Activated T-helper 17 cell treated with anti-CD3 and anti-CD28 coated beads, Interleukin-2, amount 50 U/mL, for 72 hours (primary cell): ENCODE measurements around the gene PKN1. TPM values are rescaled to one million over a fixed set of nuclear protein-coding genes. Genes with fewer than 3 reads are reported as not detected.
A peak's percentile ranks its signal among the peaks of the same experiment; 100 is the strongest.
"Not testable (repeated sequence)": the region's sequence is repeated elsewhere in the genome, so short reads cannot be mapped to it uniquely, and the experiment has no call there.

ENCODE experiments used
- ATAC-seq: fragments of 150-1000 bp; cut with Tn5 transposase; replicated peaks from 2 replicates; pipeline ENCODE4 v1.10.0; 2021; ENCODE audit warnings: mild to moderate bottlenecking, moderate library complexity
- H3K27ac Mint-ChIP-seq: one replicate; pipeline ENCODE4 v1.8.0; 2022; ENCODE audit warnings: mixed read lengths
- H3K27me3 Mint-ChIP-seq: one replicate; pipeline ENCODE4 v1.8.0; 2022; ENCODE audit warnings: mixed read lengths
- H3K36me3 Mint-ChIP-seq: one replicate; pipeline ENCODE4 v1.8.0; 2022; ENCODE audit warnings: low read depth, mild to moderate bottlenecking, mixed read lengths
- H3K4me1 Mint-ChIP-seq: one replicate; pipeline ENCODE4 v1.8.0; 2022; ENCODE audit warnings: mixed read lengths
- H3K4me3 Mint-ChIP-seq: one replicate; pipeline ENCODE4 v1.8.0; 2022; ENCODE audit warnings: mild to moderate bottlenecking, mixed read lengths
- H3K9me3 Mint-ChIP-seq: one replicate; pipeline ENCODE4 v1.8.0; 2022; ENCODE audit warnings: mixed read lengths
- total RNA-seq, 2 donors: library from RNA; stranded (reverse); gene quantifications; one replicate each; pipeline ENCODE4 v1.2.3, GENCODE V29; 2022

PKN1 gene
- total RNA-seq, 2 donors from 2014 or later = 121 to 171 TPM

- peaks cover 13% of the 10 kb centered on the region for H3K4me1 Mint-ChIP-seq
- no peaks in the 10 kb centered on the region for H3K27me3 Mint-ChIP-seq
- H3K9me3 Mint-ChIP-seq = no peaks in the 10 kb centered on the region
- no peak overlapping the region for H3K4me3 Mint-ChIP-seq
- ATAC-seq = no peak
- peak overlapping the region; percentile 61 for H3K27ac Mint-ChIP-seq
- peaks cover 34% of the 10 kb centered on the region for H3K36me3 Mint-ChIP-seq
Observed at GRCh38 chr19:14492756-14493337, 59.7 kb downstream of the PKN1 start.

GRCh38 chr19:14494411-14494810 lies 61.3 kb downstream of the PKN1 start:
- no peak for ATAC-seq
- H3K27ac Mint-ChIP-seq = peak overlapping the region; percentile 80
- H3K4me1 Mint-ChIP-seq = peaks cover 13% of the 10 kb centered on the region
- H3K27me3 Mint-ChIP-seq = no peaks in the 10 kb centered on the region
- no peaks in the 10 kb centered on the region for H3K9me3 Mint-ChIP-seq
- H3K36me3 Mint-ChIP-seq = peaks cover 24% of the 10 kb centered on the region
- H3K4me3 Mint-ChIP-seq = peak overlapping the region; percentile 81

- Mint-ChIP-seq H3K36me3 (peaks cover 18% of the 10 kb centered on the region), H3K9me3 (no peaks in the 10 kb centered on the region), H3K27me3 (no peaks in the 10 kb centered on the region), H3K4me3 (peak overlapping the region; percentile 81), H3K27ac (peak overlapping the region; percentile 80), H3K4me1 (peaks cover 13% of the 10 kb centered on the region)
- ATAC-seq = no peak
Observed at GRCh38 chr19:14494910-14495671, 62.0 kb downstream of the PKN1 start.

GRCh38 chr19:14495672-14496028 lies 62.5 kb downstream of the PKN1 start:
- Mint-ChIP-seq H3K36me3 (peaks cover 18% of the 10 kb centered on the region), H3K9me3 (no peaks in the 10 kb centered on the region), H3K27ac (peak overlapping the region; percentile 80), H3K27me3 (no peaks in the 10 kb centered on the region), H3K4me1 (peaks cover 13% of the 10 kb centered on the region), H3K4me3 (peak overlapping the region; percentile 81)
- no peak for ATAC-seq

- Mint-ChIP-seq H3K36me3 (peaks cover 16% of the 10 kb centered on the region), H3K4me3 (peak within 1 kb of the TSS; percentile 81), H3K27ac (peak within 1 kb of the TSS; percentile 80), H3K27me3 (no peaks in the 10 kb centered on the region), H3K9me3 (no peaks in the 10 kb centered on the region), H3K4me1 (peaks cover 13% of the 10 kb centered on the region)
- ATAC-seq = peak; percentile 96
Observed at GRCh38 chr19:14496029-14496833, 63.1 kb downstream of the PKN1 start, which contains the start of gene GIPC1. Gene GIPC1 (minus strand): TSS chr19:14496127. CDS start chr19:14482976, 13,151 bp downstream.

- no peaks in the 10 kb centered on the region for H3K27me3 Mint-ChIP-seq
- H3K27ac Mint-ChIP-seq = peak overlapping the region; percentile 12
- H3K4me3 Mint-ChIP-seq = peak overlapping the region; percentile 81
- no peak for ATAC-seq
- H3K9me3 Mint-ChIP-seq = no peaks in the 10 kb centered on the region
- H3K36me3 Mint-ChIP-seq = peaks cover 10% of the 10 kb centered on the region
- H3K4me1 Mint-ChIP-seq = peaks cover 13% of the 10 kb centered on the region
Observed at GRCh38 chr19:14496834-14497227, 63.7 kb downstream of the PKN1 start.

- Mint-ChIP-seq H3K27ac (no peak overlapping the region), H3K4me3 (peak overlapping the region; percentile 81), H3K27me3 (no peaks in the 10 kb centered on the region), H3K9me3 (no peaks in the 10 kb centered on the region), H3K36me3 (peaks cover 7% of the 10 kb centered on the region), H3K4me1 (peaks cover 13% of the 10 kb centered on the region)
- ATAC-seq = no peak
Observed at GRCh38 chr19:14497228-14497921, 64.3 kb downstream of the PKN1 start.

GRCh38 chr19:14502334-14503092 lies 69.4 kb downstream of the PKN1 start:
- no peaks in the 10 kb centered on the region for H3K9me3 Mint-ChIP-seq
- no peaks in the 10 kb centered on the region for H3K27me3 Mint-ChIP-seq
- no peaks in the 10 kb centered on the region for H3K36me3 Mint-ChIP-seq
- ATAC-seq = no peak
- no peak overlapping the region for H3K4me3 Mint-ChIP-seq
- no peak overlapping the region for H3K27ac Mint-ChIP-seq
- peaks cover 14% of the 10 kb centered on the region for H3K4me1 Mint-ChIP-seq

- Mint-ChIP-seq H3K27me3 (no peaks in the 10 kb centered on the region), H3K9me3 (no peaks in the 10 kb centered on the region), H3K27ac (peak overlapping the region; percentile 23), H3K4me1 (peaks cover 18% of the 10 kb centered on the region), H3K36me3 (no peaks in the 10 kb centered on the region), H3K4me3 (no peak overlapping the region)
- ATAC-seq = no peak
Observed at GRCh38 chr19:14503285-14503684, 70.2 kb downstream of the PKN1 start.

GRCh38 chr19:14504575-14504974 lies 71.5 kb downstream of the PKN1 start:
- H3K4me1 Mint-ChIP-seq = peaks cover 18% of the 10 kb centered on the region
- not testable (repeated sequence) for H3K36me3 Mint-ChIP-seq, H3K27ac Mint-ChIP-seq, H3K27me3 Mint-ChIP-seq, ATAC-seq, H3K9me3 Mint-ChIP-seq, H3K4me3 Mint-ChIP-seq

GRCh38 chr19:14505488-14506239 lies 72.6 kb downstream of the PKN1 start:
- H3K4me3 Mint-ChIP-seq = peak overlapping the region; percentile 46

GRCh38 chr19:14507704-14508542 lies 74.8 kb downstream of the PKN1 start:
- Mint-ChIP-seq H3K4me1 (peaks cover 25% of the 10 kb centered on the region), H3K27ac (peak overlapping the region; percentile 66), H3K27me3 (no peaks in the 10 kb centered on the region), H3K36me3 (no peaks in the 10 kb centered on the region), H3K9me3 (no peaks in the 10 kb centered on the region), H3K4me3 (peak overlapping the region; percentile 46)
- no peak for ATAC-seq

More at GRCh38 chr19:14505488-14506239, 72.6 kb downstream of the PKN1 start:
- peak; percentile 83 for ATAC-seq
- H3K9me3 Mint-ChIP-seq = no peaks in the 10 kb centered on the region
- peaks cover 18% of the 10 kb centered on the region for H3K4me1 Mint-ChIP-seq
- H3K27ac Mint-ChIP-seq = peak overlapping the region; percentile 70
- H3K27me3 Mint-ChIP-seq = no peaks in the 10 kb centered on the region
- no peaks in the 10 kb centered on the region for H3K36me3 Mint-ChIP-seq
